BLaER1 treated with 17β-estradiol and CSF1 and Interleukin-3, amounts not matched to agents 10 nM and 100 nM (cell line): ENCODE data around the gene CYP1A2.
A peak's percentile ranks its signal among the peaks of the same experiment; 100 is the strongest.

Experiments used
- H3K27ac ChIP-seq, 11 experiments: shearing (Covaris generic); formaldehyde crosslinking; 2 replicates each; pipeline ENCODE4 v1.8.1; 2022
- H3K27me3 ChIP-seq, 11 experiments: shearing (Covaris generic); formaldehyde crosslinking; 2 replicates each; pipeline ENCODE4 v1.8.1; 2022
- H3K36me3 ChIP-seq, 11 experiments: shearing (Covaris generic); formaldehyde crosslinking; 2 replicates each; pipeline ENCODE4 v1.8.1; 2022
- H3K4me1 ChIP-seq, 10 experiments: shearing (Covaris generic); formaldehyde crosslinking; 2 replicates each; pipeline ENCODE4 v1.8.1; 2022
- H3K4me2 ChIP-seq, 11 experiments: shearing (Covaris generic); formaldehyde crosslinking; 2 replicates each; pipeline ENCODE4 v1.8.1; 2022
- H3K4me3 ChIP-seq, 10 experiments: shearing (Covaris generic); formaldehyde crosslinking; 2 replicates each; pipeline ENCODE4 v1.8.1; 2022
- H3K9ac ChIP-seq, 11 experiments: shearing (Covaris generic); formaldehyde crosslinking; 2 replicates each; pipeline ENCODE4 v1.8.1; 2022
- H3K9me3 ChIP-seq, 11 experiments: shearing (Covaris generic); formaldehyde crosslinking; replicated peaks in 1 of 11; 2 replicates each; pipeline ENCODE4 v1.8.1; 2022
- H4K20me1 ChIP-seq, 11 experiments: shearing (Covaris generic); formaldehyde crosslinking; 2 replicates each; pipeline ENCODE4 v1.8.1; 2022
- Cebpa-rat ChIP-seq, 11 experiments: shearing (Covaris generic); IDR thresholded peaks; 2 replicates each; pipeline ENCODE4 v1.8.1; 2022

The CYP1A2 gene

DNA sequence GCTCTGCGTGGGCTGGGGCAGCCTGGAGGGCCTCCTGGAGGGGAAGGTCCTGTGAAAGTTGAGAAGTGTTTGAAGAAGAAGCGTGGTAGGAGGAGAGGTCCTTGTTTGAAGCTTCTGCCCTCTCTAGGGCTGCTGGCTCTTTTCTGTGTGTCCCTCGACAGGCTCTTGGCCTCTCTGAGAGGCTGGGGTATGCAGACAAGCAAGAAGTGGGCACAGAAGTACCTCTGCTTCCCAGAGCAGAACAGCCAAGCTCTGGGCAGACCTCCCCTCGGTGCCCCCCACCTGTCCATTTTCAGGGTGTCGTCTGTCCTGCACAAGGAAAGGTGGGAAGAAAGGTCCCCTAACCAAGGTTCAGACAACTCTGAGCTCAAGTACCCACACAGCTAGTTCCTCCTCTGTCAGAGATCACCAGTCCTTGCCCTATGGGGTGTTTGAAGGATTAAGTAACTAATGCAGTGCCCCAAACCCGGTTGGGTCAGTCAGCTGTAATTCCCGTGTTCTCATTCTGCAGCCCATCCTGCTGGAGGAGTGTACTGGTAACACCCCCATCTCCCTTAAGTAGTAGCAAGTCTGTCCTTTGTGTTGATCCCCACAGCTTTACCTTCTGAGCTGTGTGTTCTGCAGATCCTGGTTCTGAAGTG is 39.5 kb downstream of the CYP1A2 start:
- peaks cover 0 to 50% (median 27%) of the 10 kb centered on the region in 11 experiments; a peak in 13 of 22 replicates for H3K36me3 ChIP-seq
- peak overlapping the region; percentile 70 to 100 (median 93) for H3K27ac ChIP-seq
- H3K9ac ChIP-seq: peak overlapping the region; percentile 70 to 99 (median 85)
- peak overlapping the region; percentile 97 to 100 (median 100) for H3K4me2 ChIP-seq
- peak overlapping the region; percentile 47 to 70 (median 60) for H3K4me3 ChIP-seq
- H3K9me3 ChIP-seq: no peaks in the 10 kb centered on the region
- H3K27me3 ChIP-seq: no peaks in the 10 kb centered on the region
- no peak for TF ChIP-seq Cebpa-rat (IDR thresholded peaks at IDR 0.05)
- peaks cover 84 to 99% (median 97%) of the 10 kb centered on the region in 10 experiments for H3K4me1 ChIP-seq
- peaks cover 56 to 99% (median 95%) of the 10 kb centered on the region in 11 experiments for H4K20me1 ChIP-seq

DNA sequence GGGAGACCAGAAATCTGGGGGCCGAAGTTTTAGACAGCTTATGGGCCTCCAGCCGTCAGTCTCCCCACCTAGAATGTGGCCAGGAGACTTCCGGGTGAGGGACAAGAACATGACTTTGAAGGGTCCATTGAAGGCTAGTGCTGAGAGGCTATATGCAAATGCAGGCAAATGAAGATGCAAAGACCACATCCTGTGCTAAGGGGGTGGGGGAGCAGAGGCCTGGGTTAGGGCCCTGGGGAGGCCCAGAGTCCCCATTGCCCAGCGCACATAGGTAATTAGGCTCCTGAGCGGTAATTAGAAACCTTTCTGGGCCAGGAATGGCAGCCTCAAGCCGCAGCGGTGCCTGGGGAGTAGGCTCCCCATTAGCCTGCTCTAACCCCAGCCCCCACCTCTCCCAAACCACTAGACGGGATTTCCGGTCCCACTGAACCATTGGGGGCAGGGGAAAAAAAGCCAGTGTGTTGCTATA is 40.1 kb downstream of the CYP1A2 start:
- no peaks in the 10 kb centered on the region for H3K27me3 ChIP-seq
- peaks cover 89 to 100% (median 98%) of the 10 kb centered on the region in 10 experiments for H3K4me1 ChIP-seq
- peak overlapping the region; percentile 97 to 100 (median 100) for H3K4me2 ChIP-seq
- no peak for TF ChIP-seq Cebpa-rat (IDR thresholded peaks at IDR 0.05)
- H3K9ac ChIP-seq: peak overlapping the region; percentile 70 to 99 (median 85)
- peaks cover 0 to 54% (median 28%) of the 10 kb centered on the region in 11 experiments; a peak in 13 of 22 replicates for H3K36me3 ChIP-seq
- peaks cover 60 to 99% (median 95%) of the 10 kb centered on the region in 11 experiments for H4K20me1 ChIP-seq
- peak overlapping the region; percentile 70 to 100 (median 93) for H3K27ac ChIP-seq
- H3K4me3 ChIP-seq: peak overlapping the region; percentile 47 to 70 (median 60)
- H3K9me3 ChIP-seq: no peaks in the 10 kb centered on the region

DNA sequence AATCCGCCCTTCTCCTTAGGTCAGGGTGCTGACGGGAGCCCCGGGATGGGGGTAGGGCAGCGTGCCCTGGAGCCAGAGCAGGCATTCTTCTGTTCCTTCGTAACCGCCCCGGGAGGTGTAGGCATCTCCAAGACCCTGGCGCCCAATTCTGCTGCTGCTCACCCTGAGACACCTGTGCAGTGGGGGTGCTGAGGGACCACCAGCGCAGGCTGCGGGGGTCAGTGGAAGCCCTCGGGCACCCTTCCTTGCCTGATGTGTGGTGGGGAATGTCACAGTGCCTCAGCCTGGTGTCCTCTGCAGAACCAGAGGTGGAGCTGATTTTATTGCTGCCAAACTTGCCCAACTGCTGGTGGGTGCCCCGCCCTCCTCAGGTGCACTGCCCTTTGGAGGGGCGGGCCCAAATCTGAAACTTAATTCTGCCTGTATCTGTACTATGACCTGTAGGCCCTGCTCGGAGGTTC is 40.6 kb downstream of the CYP1A2 start:
- Histone ChIP-seq H3K4me3 (peak overlapping the region; percentile 47 to 70 (median 60)), H3K36me3 (peaks cover 0 to 49% (median 28%) of the 10 kb centered on the region in 11 experiments; a peak in 13 of 22 replicates), H3K4me2 (peak overlapping the region; percentile 97 to 100 (median 100)), H3K9ac (peak overlapping the region; percentile 70 to 99 (median 85)), H4K20me1 (peaks cover 58 to 96% (median 92%) of the 10 kb centered on the region in 11 experiments), H3K9me3 (no peaks in the 10 kb centered on the region), H3K27me3 (no peaks in the 10 kb centered on the region), H3K4me1 (peaks cover 91 to 96% (median 94%) of the 10 kb centered on the region in 10 experiments), H3K27ac (peak overlapping the region; percentile 70 to 100 (median 93))
- TF ChIP-seq Cebpa-rat (IDR thresholded peaks at IDR 0.05): no peak

DNA sequence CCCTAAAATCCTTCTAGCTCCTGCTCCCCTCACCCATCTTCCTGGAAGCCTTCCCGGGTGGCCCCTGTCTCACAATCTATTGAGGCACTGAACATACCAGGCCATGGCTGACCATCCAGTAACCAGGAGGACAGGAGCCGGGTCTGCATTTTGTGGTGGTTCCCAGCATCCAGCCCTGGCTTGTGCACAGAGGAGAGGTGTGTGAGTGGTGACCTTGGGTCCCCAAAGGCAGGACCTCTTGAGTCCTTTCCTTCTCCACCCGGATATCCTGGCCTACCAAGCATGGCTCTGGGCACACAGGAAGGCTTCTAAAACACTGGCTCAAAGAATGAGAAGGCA is 41.1 kb downstream of the CYP1A2 start:
- TF ChIP-seq Cebpa-rat (IDR thresholded peaks at IDR 0.05): no peak
- Histone ChIP-seq H3K27me3 (no peaks in the 10 kb centered on the region), H3K36me3 (peaks cover 3 to 49% (median 28%) of the 10 kb centered on the region in 11 experiments; a peak in 18 of 22 replicates), H3K27ac (peak overlapping the region; percentile 70 to 100 (median 93)), H4K20me1 (peaks cover 59 to 96% (median 92%) of the 10 kb centered on the region in 11 experiments), H3K4me2 (peak overlapping the region; percentile 97 to 100 (median 100)), H3K9me3 (no peaks in the 10 kb centered on the region), H3K4me3 (peak overlapping the region; percentile 47 to 70 (median 60)), H3K9ac (peak overlapping the region; percentile 70 to 99 (median 85)), H3K4me1 (peaks cover 91 to 96% (median 94%) of the 10 kb centered on the region in 10 experiments)

DNA sequence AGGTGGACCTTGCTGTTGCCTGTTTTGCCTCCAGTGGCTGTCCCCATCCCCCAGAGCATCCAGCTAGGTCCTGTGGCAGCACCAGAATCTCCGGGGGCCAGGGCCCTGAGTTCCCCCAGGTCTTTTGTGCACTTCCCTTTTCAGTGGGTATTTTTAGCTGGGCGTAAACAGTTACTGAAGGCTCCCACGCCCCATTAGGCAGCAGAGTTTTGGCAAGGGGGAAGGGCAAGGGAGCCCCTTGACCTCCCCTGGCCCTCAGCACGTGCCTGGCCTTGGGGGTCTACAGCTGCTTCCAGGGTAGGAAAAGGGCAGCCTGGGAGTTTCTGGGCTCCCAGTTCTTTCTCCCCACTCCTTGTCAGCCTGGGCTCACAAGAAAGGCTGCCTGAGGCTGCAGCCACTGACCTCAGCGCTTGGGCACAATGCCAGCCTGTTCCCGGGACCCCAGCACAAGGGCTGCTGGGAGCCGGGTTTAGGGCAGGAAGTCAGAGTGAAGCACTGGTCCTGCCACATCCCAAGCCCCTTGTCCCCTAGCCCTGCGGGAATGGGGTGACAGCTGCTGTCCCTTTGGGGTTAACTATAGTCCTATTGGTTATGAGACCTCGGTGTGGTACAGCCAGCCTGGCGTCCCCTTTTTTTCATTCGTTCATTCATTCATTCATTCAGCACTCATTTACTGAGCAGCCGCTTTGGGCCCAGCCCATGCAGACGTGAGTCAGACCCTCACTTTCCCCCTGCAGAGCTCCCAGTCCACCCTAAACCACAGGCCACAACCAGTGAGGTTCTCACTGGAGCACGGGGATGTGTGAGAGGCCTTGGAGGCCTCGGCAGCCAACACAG is 41.7 kb downstream of the CYP1A2 start:
- Histone ChIP-seq H4K20me1 (peaks cover 59 to 96% (median 92%) of the 10 kb centered on the region in 11 experiments), H3K4me3 (peak overlapping the region; percentile 47 to 70 (median 60)), H3K9ac (peak overlapping the region; percentile 70 to 99 (median 85)), H3K36me3 (peaks cover 9 to 50% (median 30%) of the 10 kb centered on the region in 11 experiments; a peak in 19 of 22 replicates), H3K4me1 (peaks cover 91 to 96% (median 94%) of the 10 kb centered on the region in 10 experiments), H3K4me2 (peak overlapping the region; percentile 97 to 100 (median 100)), H3K9me3 (no peaks in the 10 kb centered on the region), H3K27ac (peak overlapping the region; percentile 70 to 100 (median 93)), H3K27me3 (no peaks in the 10 kb centered on the region)
- no peak for TF ChIP-seq Cebpa-rat (IDR thresholded peaks at IDR 0.05)

DNA sequence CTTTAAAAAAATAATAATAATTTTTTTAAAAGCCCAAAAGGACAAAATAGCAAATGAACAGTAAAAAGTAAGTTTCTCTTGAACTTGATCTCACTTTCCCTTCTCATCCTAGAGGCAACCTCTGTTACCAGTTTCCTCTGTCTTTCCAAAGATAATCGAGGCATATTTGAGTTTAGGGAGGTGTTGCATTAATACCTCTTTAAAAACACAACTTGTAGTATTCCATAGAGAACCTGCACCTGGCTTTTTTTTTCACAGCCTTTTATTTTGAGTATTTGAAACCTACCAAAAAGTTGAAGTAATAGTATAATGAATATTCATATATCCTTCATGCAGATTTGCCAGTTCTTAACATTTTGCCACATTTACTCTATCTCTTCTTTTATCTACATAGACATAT is 42.4 kb downstream of the CYP1A2 start:
- Histone ChIP-seq H3K36me3 (peaks cover 8 to 52% (median 33%) of the 10 kb centered on the region in 11 experiments; a peak in 20 of 22 replicates), H3K4me3 (peak overlapping the region; percentile 47 to 70 (median 60); a peak in 14 of 20 replicates), H3K9me3 (no peaks in the 10 kb centered on the region), H3K27me3 (no peaks in the 10 kb centered on the region), H3K27ac (peak overlapping the region; percentile 70 to 100 (median 93); a peak in 19 of 22 replicates), H4K20me1 (peaks cover 65 to 96% (median 92%) of the 10 kb centered on the region in 11 experiments), H3K4me2 (peak overlapping the region; percentile 97 to 100 (median 100)), H3K4me1 (peaks cover 89 to 96% (median 93%) of the 10 kb centered on the region in 10 experiments), H3K9ac (peak overlapping the region; percentile 70 to 99 (median 85); a peak in 21 of 22 replicates)
- no peak for TF ChIP-seq Cebpa-rat (IDR thresholded peaks at IDR 0.05)

DNA sequence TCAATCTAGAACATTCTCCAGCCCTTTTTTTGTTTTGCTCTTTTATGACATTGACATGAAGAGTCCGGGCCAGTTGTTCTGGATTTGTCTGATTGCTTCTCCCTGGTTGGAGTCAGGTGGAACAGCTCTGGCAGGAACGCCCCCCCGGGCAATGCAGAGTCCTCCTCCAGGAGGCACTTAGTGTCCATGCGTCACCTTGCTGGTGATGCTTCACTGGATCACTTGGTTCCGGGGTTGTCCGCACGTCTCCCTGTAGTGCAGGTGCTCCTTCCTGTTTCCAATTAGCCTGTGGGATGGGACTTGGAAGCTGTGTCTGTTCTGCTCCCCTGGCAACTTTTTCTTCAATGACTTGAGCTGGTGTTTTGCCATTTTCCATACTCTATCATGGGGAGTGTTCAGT is 43.0 kb downstream of the CYP1A2 start:
- Histone ChIP-seq H3K9ac (peak overlapping the region; percentile 35 to 99 (median 83); a peak in 17 of 22 replicates), H3K27me3 (no peaks in the 10 kb centered on the region), H3K27ac (peak overlapping the region in 9 of 11 experiments; percentile 17 to 100 (median 93); a peak in 14 of 22 replicates), H3K9me3 (no peaks in the 10 kb centered on the region), H3K4me3 (peak overlapping the region in 3 of 10 experiments; percentile 9 to 52 (median 28); a peak in 4 of 20 replicates), H3K36me3 (peaks cover 13 to 58% (median 39%) of the 10 kb centered on the region in 11 experiments; a peak in 20 of 22 replicates), H3K4me1 (peaks cover 83 to 96% (median 91%) of the 10 kb centered on the region in 10 experiments), H4K20me1 (peaks cover 68 to 96% (median 92%) of the 10 kb centered on the region in 11 experiments), H3K4me2 (peak overlapping the region; percentile 97 to 100 (median 100))
- TF ChIP-seq Cebpa-rat (IDR thresholded peaks at IDR 0.05): no peak
